ENCODE results near the gene ZNF384. TPM values are rescaled to one million over a fixed set of nuclear protein-coding genes. Genes with fewer than 3 reads are reported as not detected.
A peak's percentile ranks its signal among the peaks of the same experiment; 100 is the strongest.

The ZNF384 gene
- total RNA-seq, 1 donor from 2014 or later = 38.0 TPM

DNA sequence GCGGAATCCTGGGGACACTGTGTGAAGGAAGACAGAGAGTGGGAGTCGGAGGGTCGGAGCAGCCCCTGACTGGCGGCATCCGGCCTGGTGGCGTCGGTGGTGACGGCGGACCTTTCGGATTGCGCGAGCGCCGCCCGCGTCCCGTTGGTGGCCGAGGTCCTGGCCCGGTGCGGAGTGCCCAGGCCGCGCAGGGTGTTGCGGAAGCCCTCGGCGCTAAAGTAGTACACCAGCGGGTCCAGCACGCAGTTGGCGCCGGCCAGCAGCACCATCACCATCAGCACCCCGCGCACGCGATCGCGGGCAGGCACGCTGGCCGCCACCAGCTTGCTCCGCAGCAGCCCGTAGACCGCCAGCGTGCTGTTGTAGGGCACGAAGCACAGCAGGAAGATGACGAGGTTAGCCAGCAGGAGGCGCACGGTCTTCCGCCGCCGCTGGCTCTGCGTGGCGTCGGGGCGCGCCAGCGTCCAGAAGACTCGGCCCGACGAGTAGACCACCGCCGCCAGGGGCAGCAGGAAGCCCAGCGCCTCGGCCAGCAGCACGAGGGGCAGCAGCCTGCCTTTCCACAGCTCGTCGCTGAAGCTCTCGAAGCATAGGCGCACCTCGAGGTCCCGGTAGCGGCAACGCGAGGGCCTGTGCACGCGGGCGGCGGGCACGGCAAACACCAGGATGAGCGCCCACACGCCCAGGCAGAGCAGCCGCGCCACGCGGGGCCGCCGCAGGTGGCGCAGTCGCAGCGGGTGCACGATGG lies 68.9 kb downstream of the ZNF384 start:
- peak overlapping the region; percentile 90 for H2AFZ ChIP-seq (replicated peaks)

GRCh38 chr12:6618483-6619225 lies 70.5 kb downstream of the ZNF384 start:
- no peak overlapping the region for H3K27ac ChIP-seq
- H3K27ac Mint-ChIP-seq = no peak overlapping the region
- peaks cover 24% of the 10 kb centered on the region for H3K4me1 Mint-ChIP-seq
- H4K20me1 ChIP-seq (ENCODE audit: low read depth) = no peaks in the 10 kb centered on the region
- peaks cover 45% of the 10 kb centered on the region for H3F3A ChIP-seq (ENCODE audit: low read depth)
- H3K36me3 ChIP-seq = no peaks in the 10 kb centered on the region
- H3K4me3 ChIP-seq = no peak overlapping the region
- H3K9me3 Mint-ChIP-seq = no peaks in the 10 kb centered on the region
- no peak overlapping the region for H2AFZ ChIP-seq (replicated peaks)
- no peak overlapping the region for H3K9ac ChIP-seq
- peaks cover 30% of the 10 kb centered on the region for H3K27me3 ChIP-seq
- H3K27me3 Mint-ChIP-seq (ENCODE audit: insufficient read depth, low read depth) = peaks cover 16% of the 10 kb centered on the region
- H3K4me3 Mint-ChIP-seq = no peak overlapping the region
- H3K9me3 ChIP-seq (ENCODE audit: low read depth) = no peaks in the 10 kb centered on the region
- TF ChIP-seq, protein P1, sequence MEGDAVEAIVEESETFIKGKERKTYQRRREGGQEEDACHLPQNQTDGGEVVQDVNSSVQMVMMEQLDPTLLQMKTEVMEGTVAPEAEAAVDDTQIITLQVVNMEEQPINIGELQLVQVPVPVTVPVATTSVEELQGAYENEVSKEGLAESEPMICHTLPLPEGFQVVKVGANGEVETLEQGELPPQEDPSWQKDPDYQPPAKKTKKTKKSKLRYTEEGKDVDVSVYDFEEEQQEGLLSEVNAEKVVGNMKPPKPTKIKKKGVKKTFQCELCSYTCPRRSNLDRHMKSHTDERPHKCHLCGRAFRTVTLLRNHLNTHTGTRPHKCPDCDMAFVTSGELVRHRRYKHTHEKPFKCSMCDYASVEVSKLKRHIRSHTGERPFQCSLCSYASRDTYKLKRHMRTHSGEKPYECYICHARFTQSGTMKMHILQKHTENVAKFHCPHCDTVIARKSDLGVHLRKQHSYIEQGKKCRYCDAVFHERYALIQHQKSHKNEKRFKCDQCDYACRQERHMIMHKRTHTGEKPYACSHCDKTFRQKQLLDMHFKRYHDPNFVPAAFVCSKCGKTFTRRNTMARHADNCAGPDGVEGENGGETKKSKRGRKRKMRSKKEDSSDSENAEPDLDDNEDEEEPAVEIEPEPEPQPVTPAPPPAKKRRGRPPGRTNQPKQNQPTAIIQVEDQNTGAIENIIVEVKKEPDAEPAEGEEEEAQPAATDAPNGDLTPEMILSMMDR (IDR thresholded peaks at IDR 0.05) = no peak
- no peak for TF ChIP-seq EZH2 (IDR thresholded peaks at IDR 0.05)
- no peak for TF ChIP-seq EZH2phosphoT487 (IDR thresholded peaks at IDR 0.05)
- peaks cover 5% of the 10 kb centered on the region for H3K4me1 ChIP-seq
- no peaks in the 10 kb centered on the region for H3K79me2 ChIP-seq (ENCODE audit: low read depth)
- DNase-seq (ENCODE audit: low spot score) = no peak
- H3K36me3 Mint-ChIP-seq = no peaks in the 10 kb centered on the region
- H3K4me2 ChIP-seq = no peak overlapping the region

More for the DNA sequence above, 68.9 kb downstream of the ZNF384 start:
- H3K36me3 Mint-ChIP-seq = no peaks in the 10 kb centered on the region
- TF ChIP-seq, protein P1 (IDR thresholded peaks at IDR 0.05) = peak; percentile 70
- no peak for TF ChIP-seq EZH2 (IDR thresholded peaks at IDR 0.05)
- no peak for TF ChIP-seq EZH2phosphoT487 (IDR thresholded peaks at IDR 0.05)
- H3K27me3 Mint-ChIP-seq (ENCODE audit: insufficient read depth, low read depth) = peaks cover 16% of the 10 kb centered on the region
- H3K4me2 ChIP-seq = no peak overlapping the region
- no peak overlapping the region for H3K4me3 ChIP-seq
- H3F3A ChIP-seq (ENCODE audit: low read depth) = peaks cover 29% of the 10 kb centered on the region
- H3K9me3 ChIP-seq (ENCODE audit: low read depth) = no peaks in the 10 kb centered on the region
- no peak overlapping the region for H3K9ac ChIP-seq
- DNase-seq (ENCODE audit: low spot score) = peak; percentile 92
- H3K9me3 Mint-ChIP-seq = no peaks in the 10 kb centered on the region
- no peak overlapping the region for H3K27ac Mint-ChIP-seq
- H3K27me3 ChIP-seq = peaks cover 30% of the 10 kb centered on the region
- no peaks in the 10 kb centered on the region for H3K79me2 ChIP-seq (ENCODE audit: low read depth)
- H3K4me1 Mint-ChIP-seq = peaks cover 15% of the 10 kb centered on the region
- no peaks in the 10 kb centered on the region for H4K20me1 ChIP-seq (ENCODE audit: low read depth)
- H3K4me3 Mint-ChIP-seq = no peak overlapping the region
- no peaks in the 10 kb centered on the region for H3K4me1 ChIP-seq
- no peaks in the 10 kb centered on the region for H3K36me3 ChIP-seq
- H3K27ac ChIP-seq = no peak overlapping the region

Small RNA genes lying within 50 kb of the gene (small RNA-seq; reads per million reads assigned to genes)
- gene RNU6-781P = not detected

Other genes with a start within 250 kb of the ZNF384 start
- gene CD27, start 244.4 kb downstream of the ZNF384 start, total RNA-seq (ENCODE audit: low replicate concordance) = 0.43 TPM in 1 of 2 replicates, not detected in the other
- gene TAPBPL, start 237.3 kb downstream of the ZNF384 start, total RNA-seq (ENCODE audit: low replicate concordance) = 0.56 TPM in 1 of 2 replicates, not detected in the other
- gene VAMP1, start 218.7 kb downstream of the ZNF384 start, total RNA-seq (ENCODE audit: low replicate concordance) = 14.3 and 23.1 TPM in 2 replicates
- gene MRPL51, start 196.1 kb downstream of the ZNF384 start, total RNA-seq (ENCODE audit: low replicate concordance) = 95.2 and 143 TPM in 2 replicates
- gene NCAPD2, start 195.3 kb downstream of the ZNF384 start, total RNA-seq (ENCODE audit: low replicate concordance) = 113 and 120 TPM in 2 replicates
- gene GAPDH, start 154.9 kb downstream of the ZNF384 start, total RNA-seq (ENCODE audit: low replicate concordance) = 3,866 and 6,177 TPM in 2 replicates
- 9.9 and 21.1 TPM in 2 replicates for gene IFFO1, start 133.3 kb downstream of the ZNF384 start, total RNA-seq (ENCODE audit: low replicate concordance)
- 43.8 and 47.8 TPM in 2 replicates for gene NOP2, start 121.1 kb downstream of the ZNF384 start, total RNA-seq (ENCODE audit: low replicate concordance)
- gene CHD4, start 82.0 kb downstream of the ZNF384 start, total RNA-seq (ENCODE audit: low replicate concordance) = 381 and 412 TPM in 2 replicates
- gene LPAR5, start 53.4 kb downstream of the ZNF384 start, total RNA-seq (ENCODE audit: low replicate concordance) = 0.04 and 0.22 TPM in 2 replicates
- 2.7 and 3.8 TPM in 2 replicates for gene ACRBP, start 41.9 kb downstream of the ZNF384 start, total RNA-seq (ENCODE audit: low replicate concordance)
- gene ING4, start 26.3 kb downstream of the ZNF384 start, total RNA-seq (ENCODE audit: low replicate concordance) = 101 and 135 TPM in 2 replicates
- 0.32 and 1.7 TPM in 2 replicates for gene PIANP, start 11.4 kb upstream of the ZNF384 start, total RNA-seq (ENCODE audit: low replicate concordance)
- gene COPS7A, start 34.7 kb upstream of the ZNF384 start, total RNA-seq (ENCODE audit: low replicate concordance) = 24.5 and 41.8 TPM in 2 replicates
- gene MLF2, start 63.8 kb upstream of the ZNF384 start, total RNA-seq (ENCODE audit: low replicate concordance) = 120 and 164 TPM in 2 replicates
- 134 and 608 TPM in 2 replicates for gene PTMS, start 77.0 kb upstream of the ZNF384 start, total RNA-seq (ENCODE audit: low replicate concordance)
- 0.45 and 2.9 TPM in 2 replicates for gene LAG3, start 83.1 kb upstream of the ZNF384 start, total RNA-seq (ENCODE audit: low replicate concordance)
- 2.0 and 2.5 TPM in 2 replicates for gene CD4, start 100.2 kb upstream of the ZNF384 start, total RNA-seq (ENCODE audit: low replicate concordance)
- 10.0 and 27.6 TPM in 2 replicates for gene GPR162, start 132.4 kb upstream of the ZNF384 start, total RNA-seq (ENCODE audit: low replicate concordance)
- gene P3H3, start 139.0 kb upstream of the ZNF384 start, total RNA-seq (ENCODE audit: low replicate concordance) = 14.1 and 52.6 TPM in 2 replicates
- 2.7 and 7.6 TPM in 2 replicates for gene GNB3, start 151.6 kb upstream of the ZNF384 start, total RNA-seq (ENCODE audit: low replicate concordance)
- 62.1 and 73.5 TPM in 2 replicates for gene CDCA3, start 161.9 kb upstream of the ZNF384 start, total RNA-seq (ENCODE audit: low replicate concordance)
- 60.9 and 101 TPM in 2 replicates for gene USP5, start 162.8 kb upstream of the ZNF384 start, total RNA-seq (ENCODE audit: low replicate concordance)
- 1,038 and 1,695 TPM in 2 replicates for gene TPI1, start 178.2 kb upstream of the ZNF384 start, total RNA-seq (ENCODE audit: low replicate concordance)
- gene SPSB2, start 183.9 kb upstream of the ZNF384 start, total RNA-seq (ENCODE audit: low replicate concordance) = 0.65 and 6.6 TPM in 2 replicates
- 4.1 and 5.2 TPM in 2 replicates for gene LRRC23, start 215.4 kb upstream of the ZNF384 start, total RNA-seq (ENCODE audit: low replicate concordance)
- 82.2 and 136 TPM in 2 replicates for gene ENO2, start 225.2 kb upstream of the ZNF384 start, total RNA-seq (ENCODE audit: low replicate concordance)
- 8.9 and 28.7 TPM in 2 replicates for gene ATN1, start 238.6 kb upstream of the ZNF384 start, total RNA-seq (ENCODE audit: low replicate concordance)